Liver (tissue), 9 donors: ENCODE results near the gene TMEM178B. TPM values are rescaled to one million over a fixed set of nuclear protein-coding genes. Genes with fewer than 3 reads are reported as not detected.

Source experiments
- DNase-seq: peaks from one replicate; pipeline ENCODE4 v3.0.0-alpha.2; 2017; ENCODE audit warnings: low spot score
- H3K27ac ChIP-seq, 2 donors: one replicate each; pipeline ENCODE4 v1.7.0; 2013; ENCODE audit warnings: inconsistent platforms in 2 of 2, low read length in 2 of 2, control low read depth in 1 of 2, low read depth in 1 of 2, mild to moderate bottlenecking in 1 of 2
- H3K27me3 ChIP-seq, 4 donors: one replicate each; pipeline versions ENCODE4 v1.6.1 to v1.7.0; 2013; ENCODE audit warnings: low read length in 3 of 4, inconsistent platforms in 1 of 4, mild to moderate bottlenecking in 1 of 4, moderate library complexity in 1 of 4; ENCODE audit not compliant: control insufficient read depth in 4 of 4, insufficient read depth in 4 of 4
- H3K36me3 ChIP-seq, 4 donors: one replicate each; pipeline versions ENCODE4 v1.6.1 to v1.7.0; 2013; ENCODE audit warnings: low read length in 3 of 4, mild to moderate bottlenecking in 3 of 4, low read depth in 1 of 4, moderate library complexity in 1 of 4; ENCODE audit not compliant: control insufficient read depth in 4 of 4, insufficient read depth in 3 of 4
- H3K4me1 ChIP-seq, 4 donors: one replicate each; pipeline versions ENCODE4 v1.6.1 to v1.7.0; 2013; ENCODE audit warnings: low read length in 3 of 4, mild to moderate bottlenecking in 3 of 4, moderate library complexity in 1 of 4; ENCODE audit not compliant: control insufficient read depth in 4 of 4, insufficient read depth in 4 of 4
- H3K4me3 ChIP-seq, 3 donors: one replicate each; pipeline versions ENCODE4 v1.6.1 to v1.7.0; 2013; ENCODE audit warnings: low read length in 3 of 3, control low read depth in 1 of 3, low read depth in 1 of 3, mild to moderate bottlenecking in 1 of 3
- H3K9ac ChIP-seq, 2 donors: one replicate each; pipeline ENCODE4 v1.7.0; 2013; ENCODE audit warnings: low read length in 2 of 2, mild to moderate bottlenecking in 2 of 2, moderate library complexity in 2 of 2, control low read depth in 1 of 2, low read depth in 1 of 2
- H3K9me3 ChIP-seq, 4 donors: one replicate each; pipeline versions ENCODE4 v1.6.1 to v1.7.0; 2013; ENCODE audit warnings: low read length in 3 of 4; ENCODE audit not compliant: control insufficient read depth in 4 of 4
- ATF3 ChIP-seq: IDR thresholded peaks from 2 replicates; pipeline ENCODE4 v1.6.1; 2016; ENCODE audit warnings: antibody characterized with exemption
- CTCF ChIP-seq: fragments of 150-350 bp; IDR thresholded peaks from 2 replicates; pipeline ENCODE4 v1.5.1; 2017; ENCODE audit warnings: improper control_type of control experiment, low read depth, low read length; ENCODE audit not compliant: missing input control
- EGR1 ChIP-seq, 2 donors: IDR thresholded peaks; 2 replicates each; pipeline ENCODE4 v1.6.1; 2016 to 2018; ENCODE audit warnings: antibody characterized with exemption in 2 of 2, low read depth in 2 of 2
- FOXA1 ChIP-seq: IDR thresholded peaks from 2 replicates; pipeline ENCODE4 v1.6.1; 2016; ENCODE audit warnings: antibody characterized with exemption
- FOXA2 ChIP-seq: IDR thresholded peaks from 2 replicates; pipeline ENCODE4 v1.6.1; 2016; ENCODE audit warnings: antibody characterized with exemption
- GABPA ChIP-seq, 2 donors: IDR thresholded peaks in 1 of 2; conservative IDR thresholded peaks in 1 of 2; 2 replicates each; pipeline ENCODE4 v1.6.1; 2016; ENCODE audit warnings: antibody characterized with exemption in 2 of 2, mild to moderate bottlenecking in 1 of 2, moderate library complexity in 1 of 2
- HNF4A ChIP-seq, 2 donors: conservative IDR thresholded peaks; 2 replicates each; pipeline ENCODE4 v1.6.1; 2016; ENCODE audit warnings: antibody characterized with exemption in 2 of 2, mild to moderate bottlenecking in 2 of 2
- HNF4G ChIP-seq: IDR thresholded peaks from 2 replicates; pipeline ENCODE4 v1.6.1; 2016; ENCODE audit warnings: antibody characterized with exemption
- JUND ChIP-seq, 2 donors: IDR thresholded peaks; 2 replicates each; pipeline ENCODE4 v1.6.1; 2016; ENCODE audit warnings: antibody characterized with exemption in 2 of 2
- MAX ChIP-seq: IDR thresholded peaks from 2 replicates; pipeline ENCODE4 v1.6.1; 2016; ENCODE audit warnings: antibody characterized with exemption
- RAD21 ChIP-seq, 2 donors: IDR thresholded peaks; 2 replicates each; pipeline ENCODE4 v1.6.1; 2016; ENCODE audit warnings: antibody characterized with exemption in 2 of 2, mild to moderate bottlenecking in 2 of 2
- REST ChIP-seq: IDR thresholded peaks from 2 replicates; pipeline ENCODE4 v1.6.1; 2016; ENCODE audit warnings: antibody characterized with exemption, mild to moderate bottlenecking
- RXRA ChIP-seq, 2 donors: IDR thresholded peaks; 2 replicates each; pipeline ENCODE4 v1.6.1; 2017 to 2018; ENCODE audit warnings: antibody characterized with exemption in 2 of 2, mild to moderate bottlenecking in 1 of 2
- SP1 ChIP-seq: IDR thresholded peaks from 2 replicates; pipeline ENCODE4 v1.6.1; 2018; ENCODE audit warnings: antibody characterized with exemption, mild to moderate bottlenecking
- TAF1 ChIP-seq: conservative IDR thresholded peaks from 2 replicates; pipeline ENCODE4 v1.6.1; 2016; ENCODE audit warnings: antibody characterized with exemption, mild to moderate bottlenecking
- YY1 ChIP-seq: IDR thresholded peaks from 2 replicates; pipeline ENCODE4 v1.6.1; 2016; ENCODE audit warnings: antibody characterized with exemption, mild to moderate bottlenecking
- WGBS: extraction: QIAGEN DNeasy Blood & Tissue Kit; methylation state at CpG from one replicate; pipeline ENCODE4 v1.1.7; 2013; 5-methylcytosine and 5-hydroxymethylcytosine counted together
- polyA plus RNA-seq, 2 donors: library from polyadenylated mRNA; stranded (reverse) in 1 of 2; unstranded in 1 of 2; fragments of 200-250 nt in 1 of 2; fragments of >200 nt in 1 of 2; fragmentation: Nextera tagmentation in 1 of 2; extraction: Ambion mirVana in 1 of 2; gene quantifications; one replicate each; pipeline versions ENCODE4 v1.2.1 to v1.2.3, GENCODE V29; 2013 to 2015
- total RNA-seq, 2 donors: library from RNA; depleted of rRNA; stranded (reverse); fragments of >200 nt; gene quantifications; one replicate each; pipeline ENCODE4 v1.2.3, GENCODE V29; 2014
- donor health status: healthy.
- donor health status: healthy.
- donor health status: healthy.
- donor health status: healthy.
- donor health status: healthy.

Gene TMEM178B
- total and polyA plus RNA-seq, 4 donors: under 0.01 to 0.02 (median under 0.01) TPM; not detected in 1

GRCh38 chr7:141444961-141445360 lies 371.1 kb downstream of the TMEM178B start:
- no peak for TF ChIP-seq REST
- TF ChIP-seq RXRA (IDR thresholded peaks at IDR 0.05): no peak
- no peak for TF ChIP-seq SP1
- no peak for TF ChIP-seq RAD21 (IDR thresholded peaks at IDR 0.05)
- no peak for TF ChIP-seq FOXA1
- no peak for TF ChIP-seq TAF1
- no peak for TF ChIP-seq HNF4G
- TF ChIP-seq CTCF: no peak
- no peak for TF ChIP-seq MAX
- TF ChIP-seq GABPA (IDR thresholded peaks at IDR 0.05 in 1 of 2, conservative IDR thresholded peaks at IDR 0.05 in 1 of 2): no peak
- no peak for TF ChIP-seq ATF3
- no peak for TF ChIP-seq HNF4A (conservative IDR thresholded peaks at IDR 0.05)
- TF ChIP-seq YY1: no peak
- TF ChIP-seq FOXA2: no peak
- no peak for TF ChIP-seq JUND (IDR thresholded peaks at IDR 0.05)
- Histone ChIP-seq H3K27ac (no peak overlapping the region), H3K36me3 (no peaks in the 10 kb centered on the region), H3K4me3 (no peak overlapping the region), H3K4me1 (no peaks in the 10 kb centered on the region), H3K9ac (no peak overlapping the region), H3K9me3 (no peaks in the 10 kb centered on the region), H3K27me3 (no peaks in the 10 kb centered on the region)
- DNase-seq: no peak
- WGBS: 93% methylated on average over 5 of the region's 5 CpGs

GRCh38 chr7:141451232-141451631 lies 377.4 kb downstream of the TMEM178B start:
- Histone ChIP-seq H3K9ac (no peak overlapping the region), H3K9me3 (no peaks in the 10 kb centered on the region), H3K27me3 (no peaks in the 10 kb centered on the region), H3K4me3 (no peak overlapping the region), H3K4me1 (no peaks in the 10 kb centered on the region), H3K36me3 (no peaks in the 10 kb centered on the region), H3K27ac (no peak overlapping the region)
- WGBS: 88% methylated on average over 6 of the region's 6 CpGs
- DNase-seq: no peak
- TF ChIP-seq JUND (IDR thresholded peaks at IDR 0.05) (no peak), SP1 (no peak), EGR1 (IDR thresholded peaks at IDR 0.05; ENCODE audit: low read depth in 2 of 2) (no peak)
